A549 (cell line): ENCODE data around the gene GDF9. TPM values are rescaled to one million over a fixed set of nuclear protein-coding genes. Genes with fewer than 3 reads are reported as not detected.

ENCODE experiments used
- ATAC-seq, 2 experiments: fragments of 200-7000 bp in 1 of 2; fragments of >200 bp in 1 of 2; cut with Nextera tagmentation in 1 of 2; cut with Tn5 transposase in 1 of 2; 3 replicates each; pipeline versions ENCODE4 v1.8.0 to v1.9.1; 2018 to 2020; ENCODE audit warnings: mild to moderate bottlenecking in 1 of 2, moderate library complexity in 1 of 2
- CTCF ChIA-PET: fragments of 300-600 bp; sonication (Branson Sonifier 250); formaldehyde crosslinking; extraction: SDS; loops from one replicate; lab custom pipeline; 2021; ENCODE audit warnings: antibody characterized with exemption, inconsistent platforms; lab: Yijun Ruan, JAX
- POLR2A ChIA-PET: fragments of 350-600 bp; formaldehyde crosslinking; extraction: SDS; loops from one replicate; lab custom pipeline; 2021; ENCODE audit warnings: antibody characterized with exemption, inconsistent platforms; lab: Yijun Ruan, JAX
- DNase-seq, 2 experiments: peaks; one replicate each; pipeline versions ENCODE4 v3.0.0 to v3.0.0-alpha.2; 2011 to 2016; ENCODE audit warnings: low read depth in 1 of 2, low spot score in 1 of 2
- FAIRE-seq: peaks from 2 replicates; lab custom pipeline; 2011; peaks lifted over from hg19 to GRCh38; lab: Jason Lieb, UNC
- H3K27ac ChIP-seq, 2 experiments: fragments of >200 bp; sonication (Bioruptor Twin); formaldehyde crosslinking; 3 replicates each; pipeline ENCODE4 v1.5.1; 2016 to 2017
- H3K4me1 ChIP-seq: fragments of >200 bp; sonication (Bioruptor Twin); formaldehyde crosslinking; 3 replicates; pipeline ENCODE4 v1.6.1; 2016
- H3K4me2 ChIP-seq: fragments of >200 bp; sonication (Bioruptor Twin); formaldehyde crosslinking; 3 replicates; pipeline ENCODE4 v1.6.1; 2016
- H3K4me3 ChIP-seq: fragments of >200 bp; sonication (Bioruptor Twin); formaldehyde crosslinking; 3 replicates; pipeline ENCODE4 v1.5.1; 2016
- H3K9me3 ChIP-seq: fragments of >200 bp; sonication (Bioruptor Twin); formaldehyde crosslinking; 3 replicates; pipeline ENCODE4 v1.6.1; 2016
- BCL3 ChIP-seq: fragments of >200 bp; sonication (Bioruptor Twin); formaldehyde crosslinking; IDR thresholded peaks from 3 replicates; pipeline ENCODE4 v1.6.1; 2016
- BHLHE40 ChIP-seq: IDR thresholded peaks from 2 replicates; pipeline ENCODE4 v1.6.1; 2012; ENCODE audit warnings: low read depth, low read length, inconsistent platforms
- CBX2 ChIP-seq: fragments of 200-600 bp; sonication (generic); IDR thresholded peaks from 2 replicates; pipeline ENCODE4 v1.6.1; 2016; ENCODE audit warnings: low read depth, mild to moderate bottlenecking, borderline replicate concordance
- CEBPB ChIP-seq, 2 experiments: fragments of >200 bp in 1 of 2; sonication (Bioruptor Twin) in 1 of 2; formaldehyde crosslinking in 1 of 2; IDR thresholded peaks; 2 replicates each; pipeline ENCODE4 v1.6.1; 2012 to 2016
- E2F6 ChIP-seq: IDR thresholded peaks from 2 replicates; pipeline ENCODE4 v1.6.1; 2012; ENCODE audit warnings: low read depth, borderline replicate concordance
- EHMT2 ChIP-seq: fragments of 200-600 bp; sonication (generic); IDR thresholded peaks from 2 replicates; pipeline ENCODE4 v1.6.1; 2016; ENCODE audit warnings: antibody characterized with exemption, low read depth, mild to moderate bottlenecking, moderate library complexity
- ESRRA ChIP-seq: fragments of 150-350 bp; IDR thresholded peaks from 2 replicates; pipeline ENCODE4 v1.6.1; 2014; ENCODE audit warnings: mild to moderate bottlenecking, low read length, borderline replicate concordance
- FOXS1 ChIP-seq: fragments of 250-450 bp; sonication (Bioruptor Pico); IDR thresholded peaks from 2 replicates; pipeline ENCODE4 v1.5.0; 2020; ENCODE audit warnings: mild to moderate bottlenecking, moderate library complexity
- HES2 ChIP-seq: fragments of >200 bp; sonication (Bioruptor Twin); formaldehyde crosslinking; IDR thresholded peaks from 2 replicates; pipeline ENCODE4 v1.6.1; 2016
- KDM1A ChIP-seq: fragments of 200-600 bp; sonication (generic); IDR thresholded peaks from 2 replicates; pipeline ENCODE4 v1.6.1; 2016; ENCODE audit warnings: low read depth, mild to moderate bottlenecking
- MAFK ChIP-seq: fragments of 450-650 bp; IDR thresholded peaks from 2 replicates; pipeline ENCODE4 v1.6.1; 2014; ENCODE audit not compliant: partially characterized antibody
- MAZ ChIP-seq: fragments of 150-350 bp; IDR thresholded peaks from 2 replicates; pipeline ENCODE4 v1.6.1; 2014; ENCODE audit warnings: antibody characterized with exemption, low read depth, low read length, borderline replicate concordance
- NFE2L2 ChIP-seq: fragments of 150-350 bp; conservative IDR thresholded peaks from 2 replicates; pipeline ENCODE4 v1.6.1; 2014; ENCODE audit warnings: low read length
- PHF8 ChIP-seq: fragments of 200-600 bp; sonication (generic); IDR thresholded peaks from 2 replicates; pipeline ENCODE4 v1.6.1; 2016; ENCODE audit warnings: low read depth, mild to moderate bottlenecking, antibody characterized with exemption, moderate library complexity, borderline replicate concordance
- POLR2A ChIP-seq: IDR thresholded peaks from 2 replicates; pipeline ENCODE4 v1.6.1; 2012; ENCODE audit warnings: mild to moderate bottlenecking, low read length
- POLR2AphosphoS2 ChIP-seq: conservative IDR thresholded peaks from 2 replicates; pipeline ENCODE4 v1.6.1; 2012; ENCODE audit warnings: low read length, improper control_type of control experiment, inconsistent platforms
- SREBF2 ChIP-seq: fragments of 450-650 bp; IDR thresholded peaks from 2 replicates; pipeline ENCODE4 v1.6.1; 2014; ENCODE audit warnings: mild to moderate bottlenecking, moderate library complexity
- TFCP2L1 ChIP-seq: fragments of 250-450 bp; sonication (Bioruptor Pico); IDR thresholded peaks from 2 replicates; pipeline ENCODE4 v1.5.0; 2021; ENCODE audit warnings: mild to moderate bottlenecking
- USF2 ChIP-seq: fragments of 450-650 bp; IDR thresholded peaks from 2 replicates; pipeline ENCODE4 v1.6.1; 2014; ENCODE audit warnings: antibody characterized with exemption
- ZC3H11A ChIP-seq: fragments of 450-650 bp; IDR thresholded peaks from 2 replicates; pipeline ENCODE4 v1.6.1; 2014; ENCODE audit warnings: antibody characterized with exemption, mild to moderate bottlenecking
- ZFP36 ChIP-seq: fragments of 450-650 bp; IDR thresholded peaks from 2 replicates; pipeline ENCODE4 v1.6.1; 2014; ENCODE audit warnings: borderline replicate concordance; ENCODE audit not compliant: partially characterized antibody
- WGBS: methylation state at CpG from one replicate; pipeline ENCODE4 v1.1.6; 2017; ENCODE audit errors: missing lambda C conversion rate; 5-methylcytosine and 5-hydroxymethylcytosine counted together
- polyA plus RNA-seq, 4 experiments: library from polyadenylated mRNA; depleted of rRNA in 3 of 4; stranded (reverse); fragments of >200 nt; fragmentation: RNase III in 1 of 4; extraction: RNeasy Plus Mini Kit Qiagen cat#74134 plus additional on column Dnase treatment in 1 of 4; gene quantifications; 2 replicates in 3 of 4; 3 replicates in 1 of 4; pipeline ENCODE4 v1.2.3, GENCODE V29; 2011 to 2017
- TF ChIP-seq, protein P1 (sequence below): IDR thresholded peaks from 2 replicates; pipeline ENCODE4 v1.6.1; 2012
- TF ChIP-seq, protein P2 (sequence below): fragments of 150-350 bp; IDR thresholded peaks from 2 replicates; pipeline ENCODE4 v1.6.1; 2014; ENCODE audit warnings: low read depth, mild to moderate bottlenecking, low read length

The GDF9 gene
- polyA plus RNA-seq, 2 of the 4 experiments (the other 2 are of a cell fraction): 0.49 to 0.85 TPM

- CTCF ChIA-PET: interaction anchor here (1.0 to 2.9 kb wide), 3 partner anchors 9 to 28 kb away, joined by 4 to 14 read pairs (median 14); partner anchors contain the start of genes GDF9, SHROOM1 and UQCRQ
- FAIRE-seq (no peak), DNase-seq (no peak), ATAC-seq (no peak)
- no peaks in the 10 kb centered on the region for H3K9me3 ChIP-seq
- H3K27ac ChIP-seq: no peak overlapping the region
- no peak overlapping the region for H3K4me3 ChIP-seq
- TF ChIP-seq BHLHE40 (no peak), POLR2AphosphoS2 (no peak)
- TF ChIP-seq, protein P1, sequence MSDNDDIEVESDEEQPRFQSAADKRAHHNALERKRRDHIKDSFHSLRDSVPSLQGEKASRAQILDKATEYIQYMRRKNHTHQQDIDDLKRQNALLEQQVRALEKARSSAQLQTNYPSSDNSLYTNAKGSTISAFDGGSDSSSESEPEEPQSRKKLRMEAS: no peak
- peaks cover 4% of the 10 kb centered on the region; the same call in 1 of the 3 replicates for H3K4me1 ChIP-seq
- 71% methylated on average over 3 of the region's 3 CpGs for WGBS
- POLR2A ChIA-PET: no interaction called here
- no peak overlapping the region for H3K4me2 ChIP-seq
Measured at GRCh38 chr5:132838516-132839282, 27.6 kb downstream of the GDF9 start.

- no peaks in the 10 kb centered on the region for H3K9me3 ChIP-seq
- POLR2A ChIA-PET: no interaction called here
Measured at GRCh38 chr5:132837868-132838267, 28.4 kb downstream of the GDF9 start.

DNA sequence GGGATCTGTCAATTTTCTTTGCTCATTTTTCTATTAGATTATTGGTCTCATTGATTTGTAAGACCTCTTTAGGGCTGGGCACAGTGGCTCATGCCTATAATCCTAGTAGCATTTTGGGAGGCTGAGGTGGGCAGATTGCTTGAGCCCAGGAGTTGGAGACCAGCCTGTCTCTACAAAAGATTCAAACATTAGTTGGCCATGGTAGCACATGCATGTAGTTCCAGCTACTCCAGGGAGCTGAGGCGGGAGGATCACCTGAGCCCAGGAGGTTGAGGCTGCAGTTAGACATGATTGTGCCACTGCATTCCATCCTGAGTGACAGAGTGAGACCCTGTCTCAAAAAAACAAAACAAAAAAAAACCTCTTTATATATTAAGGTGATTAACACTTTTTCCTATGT is 29.4 kb downstream of the GDF9 start:
- CTCF ChIA-PET: interaction anchor here (1.2 kb wide), 1 partner anchor 15 kb away, joined by 3 read pairs; no protein-coding TSS in a partner anchor
- Histone ChIP-seq H3K4me2 (no peak overlapping the region), H3K4me1 (peaks cover 4% of the 10 kb centered on the region; the same call in 1 of the 3 replicates), H3K4me3 (no peak overlapping the region), H3K9me3 (no peaks in the 10 kb centered on the region), H3K27ac (no peak overlapping the region)
- FAIRE-seq (no peak), DNase-seq (no peak), ATAC-seq (no peak)
- no peak for TF ChIP-seq MAFK
- POLR2A ChIA-PET: no interaction called here
- WGBS: 75% methylated on average over 1 of the region's 1 CpG

More at GRCh38 chr5:132837868-132838267, 28.4 kb downstream of the GDF9 start:
- no peak overlapping the region for H3K4me2 ChIP-seq
- no peak for DNase-seq
- FAIRE-seq: no peak
- peaks cover 4% of the 10 kb centered on the region; the same call in 1 of the 3 replicates for H3K4me1 ChIP-seq
- CTCF ChIA-PET: interaction anchor here (2.8 to 2.9 kb wide), 2 partner anchors 8 to 18 kb away, joined by 14 read pairs; partner anchors contain the start of gene SHROOM1
- no peak overlapping the region for H3K4me3 ChIP-seq
- H3K27ac ChIP-seq: no peak overlapping the region
- WGBS: 81% methylated on average over 2 of the region's 2 CpGs
- TF ChIP-seq USF2 (no peak), PHF8 (no peak), POLR2AphosphoS2 (no peak), E2F6 (no peak), KDM1A (no peak), MAZ (no peak), EHMT2 (no peak), ZFP36 (no peak), NFE2L2 (no peak), POLR2A (no peak), TFCP2L1 (CRISPR knock-in tag) (no peak), CBX2 (no peak), ESRRA (no peak)
- no peak; a peak in 1 of 6 replicates for ATAC-seq

DNA sequence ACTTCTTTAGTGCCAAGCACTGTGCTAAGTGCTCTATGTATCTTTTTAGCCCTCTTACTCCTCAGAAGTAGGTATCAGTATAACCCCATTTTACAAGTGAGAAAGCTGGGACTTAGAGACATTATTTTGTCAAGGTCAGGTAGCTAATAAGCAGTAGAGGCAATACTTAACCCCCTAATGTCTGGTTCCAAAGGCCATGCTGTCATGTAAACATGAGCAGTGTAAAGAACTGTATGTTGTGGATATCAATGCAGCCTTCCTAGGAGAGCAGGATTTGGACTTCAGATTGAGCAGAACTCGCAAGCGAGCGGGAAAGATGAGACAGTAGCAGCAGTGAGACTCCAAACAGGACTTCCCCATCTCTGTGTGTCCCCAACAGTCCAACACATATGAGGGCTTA is 32.2 kb downstream of the GDF9 start:
- TF ChIP-seq BCL3 (no peak), EHMT2 (no peak), PHF8 (no peak), POLR2A (no peak), CEBPB (IDR thresholded peaks at IDR 0.05) (no peak), ZC3H11A (no peak), HES2 (no peak), NFE2L2 (no peak), FOXS1 (CRISPR knock-in tag) (no peak), SREBF2 (no peak)
- TF ChIP-seq, protein P2, sequence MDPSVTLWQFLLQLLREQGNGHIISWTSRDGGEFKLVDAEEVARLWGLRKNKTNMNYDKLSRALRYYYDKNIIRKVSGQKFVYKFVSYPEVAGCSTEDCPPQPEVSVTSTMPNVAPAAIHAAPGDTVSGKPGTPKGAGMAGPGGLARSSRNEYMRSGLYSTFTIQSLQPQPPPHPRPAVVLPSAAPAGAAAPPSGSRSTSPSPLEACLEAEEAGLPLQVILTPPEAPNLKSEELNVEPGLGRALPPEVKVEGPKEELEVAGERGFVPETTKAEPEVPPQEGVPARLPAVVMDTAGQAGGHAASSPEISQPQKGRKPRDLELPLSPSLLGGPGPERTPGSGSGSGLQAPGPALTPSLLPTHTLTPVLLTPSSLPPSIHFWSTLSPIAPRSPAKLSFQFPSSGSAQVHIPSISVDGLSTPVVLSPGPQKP: no peak
- DNase-seq (no peak), ATAC-seq (no peak), FAIRE-seq (no peak)
- Histone ChIP-seq H3K4me2 (no peak overlapping the region), H3K4me3 (no peak overlapping the region), H3K27ac (no peak overlapping the region), H3K9me3 (no peaks in the 10 kb centered on the region), H3K4me1 (peaks cover 3% of the 10 kb centered on the region; the same call in 1 of the 3 replicates)
- POLR2A ChIA-PET: no interaction called here
- WGBS: 94% methylated on average over 3 of the region's 3 CpGs
- CTCF ChIA-PET: interaction anchor here (0.9 to 8.9 kb wide), 6 partner anchors 10 to 57 kb away, joined by 3 to 82 read pairs (median 3); partner anchors contain the start of genes GDF9 and UQCRQ
